ENCODE results near the gene INTS13.
"Not testable (repeated sequence)": the region's sequence is repeated elsewhere in the genome, so short reads cannot be mapped to it uniquely, and the experiment has no call there.

INTS13 gene

GRCh38 chr12:26874501-26875296 lies 63.1 kb downstream of the INTS13 start:
- H3K4me3 ChIP-seq (ENCODE audit: low read depth, low read length) = no peak overlapping the region
- DNase-seq (ENCODE audit: low read depth) = no peak

GRCh38 chr12:26872625-26873024 lies 65.2 kb downstream of the INTS13 start:
- DNase-seq (ENCODE audit: low read depth) = no peak
- H3K4me3 ChIP-seq (ENCODE audit: low read depth, low read length) = no peak overlapping the region

DNA sequence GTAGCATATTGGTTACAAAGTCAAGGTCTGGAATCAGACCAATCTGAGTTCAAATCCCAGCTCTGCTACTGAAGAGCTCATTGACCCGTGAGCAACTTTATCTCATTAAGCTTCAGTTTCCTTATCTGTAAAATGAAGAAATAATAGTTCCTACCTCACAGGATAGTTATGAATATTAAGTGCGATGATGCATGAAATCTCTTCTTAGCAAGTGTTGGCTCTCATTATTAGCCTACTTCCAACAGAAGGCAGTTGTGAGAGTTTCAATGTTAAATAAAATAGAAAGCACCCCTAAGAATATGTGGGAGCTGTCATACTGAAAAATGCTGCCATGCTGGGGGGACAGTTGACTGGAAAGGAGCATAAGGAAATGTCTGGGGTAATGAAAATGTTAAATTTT lies 65.8 kb downstream of the INTS13 start:
- DNase-seq (ENCODE audit: low read depth) = no peak
- H3K4me3 ChIP-seq (ENCODE audit: low read depth, low read length) = no peak overlapping the region

DNA sequence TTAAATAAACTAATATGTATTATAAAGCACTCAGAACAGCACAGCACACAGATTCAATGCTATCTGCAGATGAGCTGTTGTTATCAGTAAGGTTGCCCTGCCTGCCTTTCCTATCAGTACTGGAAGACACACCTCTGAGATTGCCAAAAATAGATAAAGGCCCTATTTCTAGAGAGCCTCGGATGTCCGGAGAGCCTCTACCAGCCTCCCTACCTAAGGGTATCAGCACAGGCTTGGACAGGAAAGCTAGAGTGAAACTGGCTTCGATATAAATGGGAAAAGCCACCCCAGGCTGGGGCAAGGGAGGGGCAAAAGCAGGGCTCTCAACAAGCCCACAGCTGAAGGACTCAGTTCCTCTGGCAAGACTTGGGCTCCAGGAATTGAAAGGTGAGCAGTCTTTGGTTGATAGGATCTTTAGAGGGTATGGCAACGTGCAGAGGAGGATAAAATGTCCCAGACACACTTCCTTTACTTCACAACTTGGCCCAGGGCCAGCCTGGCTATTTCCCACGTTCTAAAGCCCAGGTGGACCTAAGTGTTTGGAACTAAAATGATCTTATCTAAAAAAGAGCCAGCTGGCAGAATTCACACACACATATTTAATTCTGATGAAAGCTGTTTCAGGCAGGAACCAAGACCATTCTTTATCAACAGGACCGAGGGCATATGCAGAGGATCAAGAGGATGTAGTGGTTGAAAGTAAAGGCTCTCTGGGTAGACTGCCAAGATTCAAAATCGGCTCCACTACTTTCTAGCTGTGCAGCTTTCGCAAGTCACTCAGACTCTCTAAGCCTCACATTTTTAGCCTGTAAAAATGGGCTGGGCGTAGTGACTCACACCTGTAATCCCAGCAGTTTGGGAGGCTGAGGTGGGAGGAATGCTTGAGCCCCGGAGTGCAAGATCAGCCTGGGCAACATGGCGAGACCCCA lies 67.0 kb downstream of the INTS13 start:
- peak; percentile 9 for DNase-seq (ENCODE audit: low read depth)
- no peak overlapping the region for H3K4me3 ChIP-seq (ENCODE audit: low read depth, low read length)

GRCh38 chr12:26869908-26870459 lies 67.8 kb downstream of the INTS13 start:
- no peak for DNase-seq (ENCODE audit: low read depth)
- H3K4me3 ChIP-seq (ENCODE audit: low read depth, low read length) = no peak overlapping the region

- no peak for DNase-seq (ENCODE audit: low read depth)
These were observed 68.7 kb downstream of the INTS13 start for GRCh38 chr12:26869104-26869494.

GRCh38 chr12:26868447-26869103 lies 69.2 kb downstream of the INTS13 start:
- no peak for DNase-seq (ENCODE audit: low read depth)
- no peak overlapping the region for H3K4me3 ChIP-seq (ENCODE audit: low read depth, low read length)

More at GRCh38 chr12:26869104-26869494, 68.7 kb downstream of the INTS13 start:
- no peak overlapping the region for H3K4me3 ChIP-seq (ENCODE audit: low read depth, low read length)

- no peak for DNase-seq (ENCODE audit: low read depth)
- no peak overlapping the region for H3K4me3 ChIP-seq (ENCODE audit: low read depth, low read length)
These were observed 70.7 kb downstream of the INTS13 start for GRCh38 chr12:26867080-26867479.

GRCh38 chr12:26863515-26863914 lies 74.3 kb downstream of the INTS13 start:
- DNase-seq (ENCODE audit: low read depth) = no peak
- H3K4me3 ChIP-seq (ENCODE audit: low read depth, low read length) = no peak overlapping the region

DNA sequence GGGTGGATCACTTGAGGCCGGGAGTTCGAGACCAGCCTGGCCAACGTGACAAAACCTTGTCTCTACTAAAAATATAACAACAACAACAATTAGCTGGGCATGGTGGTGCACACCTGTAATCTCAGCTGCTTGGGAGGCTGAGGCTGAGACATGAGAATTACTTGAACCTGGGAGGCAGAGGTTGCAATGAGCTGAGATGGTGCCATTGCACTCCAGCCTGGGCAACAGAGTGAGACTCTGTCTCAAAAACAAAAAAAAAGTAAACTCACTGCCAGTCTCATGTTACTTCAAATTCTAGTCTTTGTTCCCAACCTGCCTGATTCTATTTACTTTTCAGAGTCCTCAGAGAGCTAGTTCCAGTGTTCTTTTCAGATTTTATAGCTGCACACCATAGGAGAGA lies 75.0 kb downstream of the INTS13 start:
- not testable (repeated sequence) for H3K4me3 ChIP-seq (ENCODE audit: low read depth, low read length); DNase-seq (ENCODE audit: low read depth)

DNA sequence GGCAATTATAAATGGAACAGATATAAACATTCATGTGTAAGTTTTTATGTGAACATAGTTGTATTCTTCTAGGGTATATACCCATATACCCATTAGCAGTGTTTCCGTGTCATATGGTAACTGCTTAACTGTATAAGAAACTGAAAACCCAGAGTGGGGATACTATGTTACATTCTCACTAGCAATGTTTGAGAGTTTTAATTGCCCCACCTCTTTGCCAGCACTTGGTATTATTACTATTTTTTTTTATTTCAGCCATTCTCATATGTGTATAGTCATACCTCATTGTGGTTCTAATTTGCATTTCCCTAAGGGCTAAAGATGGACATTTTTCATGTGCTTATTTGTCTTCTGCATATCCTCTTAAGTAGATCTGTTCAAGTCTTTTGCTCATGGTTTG lies 76.1 kb downstream of the INTS13 start:
- H3K4me3 ChIP-seq (ENCODE audit: low read depth, low read length) = no peak overlapping the region
- DNase-seq (ENCODE audit: low read depth) = no peak

GRCh38 chr12:26857465-26858176 lies 80.2 kb downstream of the INTS13 start:
- H3K4me3 ChIP-seq (ENCODE audit: low read depth, low read length) = no peak overlapping the region
- no peak for DNase-seq (ENCODE audit: low read depth)

GRCh38 chr12:26855337-26855736 lies 82.4 kb downstream of the INTS13 start:
- H3K4me3 ChIP-seq (ENCODE audit: low read depth, low read length) = no peak overlapping the region
- no peak for DNase-seq (ENCODE audit: low read depth)
